Measurements from ENCODE around the gene TIMELESS.
"Not testable (repeated sequence)": the region's sequence is repeated elsewhere in the genome, so short reads cannot be mapped to it uniquely, and the experiment has no call there.

- not testable (repeated sequence) for TF ChIP-seq CTCF (IDR thresholded peaks at IDR 0.05; ENCODE audit: poor library complexity); EZH2 (IDR thresholded peaks at IDR 0.05; ENCODE audit: borderline replicate concordance)
These were observed 44.3 kb upstream of the TIMELESS start for GRCh38 chr12:56493409-56494105.

Measured in hepatocyte (in vitro differentiated cells).